Kidney (tissue), 14 donors: ENCODE data around the gene DLG5. TPM values are rescaled to one million over a fixed set of nuclear protein-coding genes. Genes with fewer than 3 reads are reported as not detected.
A peak's percentile ranks its signal among the peaks of the same experiment; 100 is the strongest.

Experiments used
- DNase-seq, 5 donors: peaks; one replicate each; pipeline ENCODE4 v3.0.0-alpha.2; 2013 to 2020
- FAIRE-seq: peaks from 2 replicates; lab custom pipeline; 2012; peaks lifted over from hg19 to GRCh38; lab: Jason Lieb, UNC
- H3K27ac ChIP-seq, 2 donors: one replicate each; pipeline ENCODE4 v1.7.0; 2013; ENCODE audit warnings: low read depth in 2 of 2, low read length in 2 of 2, inconsistent platforms in 1 of 2
- H3K27me3 ChIP-seq: one replicate; pipeline ENCODE4 v1.7.1; 2013; ENCODE audit warnings: low read length, inconsistent platforms; ENCODE audit not compliant: control insufficient read depth, insufficient read depth
- H3K36me3 ChIP-seq, 3 donors: one replicate each; pipeline versions ENCODE4 v1.7.0 to v1.7.1; 2013; ENCODE audit warnings: low read length in 3 of 3, control low read depth in 1 of 3, inconsistent platforms in 1 of 3; ENCODE audit not compliant: insufficient read depth in 3 of 3, control insufficient read depth in 2 of 3
- H3K4me1 ChIP-seq, 3 donors: one replicate each; pipeline versions ENCODE4 v1.7.0 to v1.7.1; 2013; ENCODE audit warnings: low read length in 3 of 3, inconsistent platforms in 1 of 3, low read depth in 1 of 3; ENCODE audit not compliant: control insufficient read depth in 2 of 3, insufficient read depth in 2 of 3
- H3K4me3 ChIP-seq, 3 donors: one replicate each; pipeline versions ENCODE4 v1.7.0 to v1.8.1; 2013; ENCODE audit warnings: low read length in 3 of 3, control low read depth in 1 of 3, inconsistent platforms in 1 of 3
- H3K9ac ChIP-seq, 3 donors: one replicate each; pipeline versions ENCODE4 v1.7.0 to v1.7.1; 2013; ENCODE audit warnings: low read length in 3 of 3, control low read depth in 1 of 3, inconsistent platforms in 1 of 3
- H3K9me3 ChIP-seq, 3 donors: one replicate each; pipeline versions ENCODE4 v1.7.0 to v1.7.1; 2013; ENCODE audit warnings: low read length in 3 of 3, control low read depth in 1 of 3, inconsistent platforms in 1 of 3; ENCODE audit not compliant: control insufficient read depth in 2 of 3, insufficient read depth in 1 of 3
- intact Hi-C: fragments of 100-400 bp; cut with DNase I; formaldehyde crosslinking; loops from one replicate; pipeline ENCODE4 v1.11.1; 2022
- polyA plus RNA-seq: library from polyadenylated mRNA; stranded (reverse); fragments of 350-450 nt; fragmentation: Illumina TruSeq; extraction: RNeasy Lipid Tissue Mini Kit (QIAGEN cat#74804); gene quantifications from one replicate; pipeline ENCODE4 v1.2.3, GENCODE V29; 2014; ENCODE audit warnings: low read depth, low replicate concordance; ENCODE audit not compliant: insufficient read depth
- total RNA-seq: library from RNA; stranded (reverse); fragmentation: NEBNext Ultra II Directional; extraction: Animal tissue kit (Norgen Biotek cat#: 25700); gene quantifications from one replicate; pipeline ENCODE4 v1.2.1, GENCODE V29; 2021
- TF ChIP-seq, protein P1 (sequence below): IDR thresholded peaks from 3 replicates; pipeline ENCODE4 v1.5.1; 2012; ENCODE audit warnings: mild to moderate bottlenecking, moderate library complexity, borderline replicate concordance; ENCODE audit not compliant: insufficient read depth; ENCODE audit errors: extremely low read depth
- donor health status: control.
- donor health status: control.
- donor health status: control.
- donor health status: control.
- donor health status: control.
- donor health status: DM: yes; HTN: yes; CAD: no.
- donor health status: Normal renal cell carcinoma (clear cell type).

The DLG5 gene
- total and polyA plus RNA-seq, 2 donors from 2014 or later, result 5.4 to 30.0 TPM

DNA sequence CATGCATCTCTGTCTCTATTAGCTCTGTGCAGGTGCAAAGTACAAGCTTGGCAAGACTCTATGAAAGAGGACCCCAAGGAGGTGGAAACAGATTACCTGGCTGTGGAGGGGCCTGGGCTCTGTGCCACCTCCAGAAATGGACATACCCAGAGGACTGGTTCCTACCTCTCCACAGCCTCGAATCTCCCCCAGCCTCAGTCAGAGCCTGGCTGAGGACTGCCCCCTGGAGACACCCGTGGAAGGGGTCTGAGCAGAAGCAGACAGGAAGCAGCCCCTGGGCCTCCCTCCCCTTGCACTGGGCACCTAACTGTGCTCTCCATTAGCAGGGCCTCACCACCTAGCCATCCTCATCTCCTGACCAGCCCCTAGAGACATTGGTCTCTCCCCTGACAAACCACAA lies 92.0 kb downstream of the DLG5 start:
- intact Hi-C loops, result no loop called here
- H3K36me3 ChIP-seq, result peaks cover 0 to 24% (median 24%) of the 10 kb centered on the region in 3 donors
- H3K27me3 ChIP-seq, result no peaks in the 10 kb centered on the region
- DNase-seq, result peak in 1 of 5 donors; percentile 35
- no peak for FAIRE-seq
- no peak overlapping the region for H3K27ac ChIP-seq
- no peaks in the 10 kb centered on the region for H3K4me1 ChIP-seq
- no peak overlapping the region for H3K4me3 ChIP-seq
- no peak overlapping the region for H3K9ac ChIP-seq
- TF ChIP-seq, protein P1, sequence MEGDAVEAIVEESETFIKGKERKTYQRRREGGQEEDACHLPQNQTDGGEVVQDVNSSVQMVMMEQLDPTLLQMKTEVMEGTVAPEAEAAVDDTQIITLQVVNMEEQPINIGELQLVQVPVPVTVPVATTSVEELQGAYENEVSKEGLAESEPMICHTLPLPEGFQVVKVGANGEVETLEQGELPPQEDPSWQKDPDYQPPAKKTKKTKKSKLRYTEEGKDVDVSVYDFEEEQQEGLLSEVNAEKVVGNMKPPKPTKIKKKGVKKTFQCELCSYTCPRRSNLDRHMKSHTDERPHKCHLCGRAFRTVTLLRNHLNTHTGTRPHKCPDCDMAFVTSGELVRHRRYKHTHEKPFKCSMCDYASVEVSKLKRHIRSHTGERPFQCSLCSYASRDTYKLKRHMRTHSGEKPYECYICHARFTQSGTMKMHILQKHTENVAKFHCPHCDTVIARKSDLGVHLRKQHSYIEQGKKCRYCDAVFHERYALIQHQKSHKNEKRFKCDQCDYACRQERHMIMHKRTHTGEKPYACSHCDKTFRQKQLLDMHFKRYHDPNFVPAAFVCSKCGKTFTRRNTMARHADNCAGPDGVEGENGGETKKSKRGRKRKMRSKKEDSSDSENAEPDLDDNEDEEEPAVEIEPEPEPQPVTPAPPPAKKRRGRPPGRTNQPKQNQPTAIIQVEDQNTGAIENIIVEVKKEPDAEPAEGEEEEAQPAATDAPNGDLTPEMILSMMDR, result no peak
- H3K9me3 ChIP-seq, result no peaks in the 10 kb centered on the region

DNA sequence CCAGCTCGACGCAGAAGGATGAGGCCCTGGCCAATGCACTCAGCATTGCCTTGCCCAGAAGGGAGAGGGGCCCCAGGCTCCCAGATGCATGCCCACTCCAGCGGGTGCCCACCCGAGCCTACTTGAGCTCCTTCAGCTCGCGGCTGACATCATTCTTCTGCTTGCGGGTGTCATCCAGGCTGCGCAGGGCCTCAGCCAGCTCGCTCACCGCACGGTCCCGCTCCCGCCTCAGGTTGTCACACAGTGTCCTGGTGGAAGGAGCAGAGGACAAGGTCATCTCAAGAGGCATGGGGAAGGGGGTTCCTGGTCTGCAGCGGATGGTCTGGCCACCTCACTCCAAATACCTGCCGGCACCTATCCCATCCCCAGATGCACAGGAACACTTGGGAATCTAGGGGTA lies 92.8 kb downstream of the DLG5 start:
- Histone ChIP-seq H3K4me1 (no peaks in the 10 kb centered on the region), H3K27ac (no peak overlapping the region), H3K9me3 (no peaks in the 10 kb centered on the region), H3K9ac (no peak overlapping the region), H3K36me3 (peaks cover 0 to 29% (median 28%) of the 10 kb centered on the region in 3 donors), H3K4me3 (no peak overlapping the region), H3K27me3 (no peaks in the 10 kb centered on the region)
- TF ChIP-seq, protein P1, result no peak
- intact Hi-C loops, result no loop called here
- no peak for DNase-seq
- no peak for FAIRE-seq

DNA sequence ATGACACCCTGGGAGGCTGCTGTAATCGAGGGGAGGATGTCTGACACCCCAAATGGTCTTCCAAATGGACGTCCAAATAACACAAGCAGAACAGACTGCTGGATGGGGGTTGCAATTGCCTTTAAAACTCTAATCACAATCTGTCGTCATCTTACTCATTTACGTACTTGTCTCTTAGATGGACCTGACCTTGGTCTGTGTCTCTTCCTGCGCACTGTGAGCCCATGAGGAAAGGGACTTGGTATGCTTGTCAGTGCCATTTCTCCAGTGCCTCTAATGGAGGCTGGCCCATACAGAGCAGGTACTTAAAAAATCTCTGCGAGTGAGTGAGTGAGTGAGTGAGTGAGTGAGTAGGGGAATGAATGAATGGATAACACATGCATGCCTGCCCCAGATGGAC lies 93.3 kb downstream of the DLG5 start:
- H3K27me3 ChIP-seq, result no peaks in the 10 kb centered on the region
- TF ChIP-seq, protein P1, result no peak
- intact Hi-C loops, result no loop called here
- no peak overlapping the region for H3K9ac ChIP-seq
- no peak overlapping the region for H3K4me3 ChIP-seq
- H3K36me3 ChIP-seq, result peaks cover 0 to 31% (median 28%) of the 10 kb centered on the region in 3 donors
- no peaks in the 10 kb centered on the region for H3K9me3 ChIP-seq
- H3K27ac ChIP-seq, result no peak overlapping the region
- no peaks in the 10 kb centered on the region for H3K4me1 ChIP-seq
- DNase-seq (no peak), FAIRE-seq (no peak)

DNA sequence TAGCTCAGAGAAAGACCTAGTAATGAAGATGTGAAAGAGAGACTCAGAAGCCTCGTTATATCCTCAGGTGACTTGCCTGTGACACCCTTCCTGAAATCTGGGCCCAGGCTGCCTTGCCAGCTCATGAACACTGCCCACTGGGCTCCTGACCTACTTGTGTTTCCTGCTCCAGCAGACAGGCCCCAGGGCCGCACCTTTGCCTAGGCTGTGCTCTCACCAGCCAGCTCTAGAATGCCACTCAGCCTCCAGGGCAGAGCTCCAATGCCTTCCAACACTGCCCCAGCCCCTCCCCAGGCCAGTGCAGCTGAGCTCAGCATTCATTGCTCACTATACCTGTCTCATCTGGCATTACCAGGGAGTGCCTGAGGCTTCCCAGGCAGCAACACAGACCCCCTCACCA lies 94.3 kb downstream of the DLG5 start:
- intact Hi-C loops, result no loop called here
- DNase-seq, result no peak
- Histone ChIP-seq H3K9me3 (no peaks in the 10 kb centered on the region), H3K4me1 (no peaks in the 10 kb centered on the region), H3K4me3 (no peak overlapping the region), H3K27me3 (no peaks in the 10 kb centered on the region), H3K9ac (no peak overlapping the region), H3K36me3 (peaks cover 0 to 31% (median 28%) of the 10 kb centered on the region in 3 donors), H3K27ac (no peak overlapping the region)
- FAIRE-seq, result no peak
- TF ChIP-seq, protein P1, result no peak
